ENCODE measurements around the gene EEF1G. TPM values are rescaled to one million over a fixed set of nuclear protein-coding genes. Genes with fewer than 3 reads are reported as not detected.

EEF1G gene
- total RNA-seq, 6 experiments from 2014 or later, result 442 to 450 (median 449) TPM

GRCh38 chr11:62580959-62581715 lies 7.4 kb upstream of the EEF1G start:
- H3K27me3 ChIP-seq, result no peaks in the 10 kb centered on the region
- peak in 3 of 4 donors; percentile 5 to 61 (median 17) for ATAC-seq
- peaks cover 0 to 58% (median 19%) of the 10 kb centered on the region in 4 donors for H3K36me3 ChIP-seq
- 92% methylated on average over 17 of the region's 18 CpGs for WGBS (ENCODE audit: insufficient coverage, low coverage, low lambda C conversion rate, missing lambda C conversion rate)
- TF ChIP-seq, protein P1, sequence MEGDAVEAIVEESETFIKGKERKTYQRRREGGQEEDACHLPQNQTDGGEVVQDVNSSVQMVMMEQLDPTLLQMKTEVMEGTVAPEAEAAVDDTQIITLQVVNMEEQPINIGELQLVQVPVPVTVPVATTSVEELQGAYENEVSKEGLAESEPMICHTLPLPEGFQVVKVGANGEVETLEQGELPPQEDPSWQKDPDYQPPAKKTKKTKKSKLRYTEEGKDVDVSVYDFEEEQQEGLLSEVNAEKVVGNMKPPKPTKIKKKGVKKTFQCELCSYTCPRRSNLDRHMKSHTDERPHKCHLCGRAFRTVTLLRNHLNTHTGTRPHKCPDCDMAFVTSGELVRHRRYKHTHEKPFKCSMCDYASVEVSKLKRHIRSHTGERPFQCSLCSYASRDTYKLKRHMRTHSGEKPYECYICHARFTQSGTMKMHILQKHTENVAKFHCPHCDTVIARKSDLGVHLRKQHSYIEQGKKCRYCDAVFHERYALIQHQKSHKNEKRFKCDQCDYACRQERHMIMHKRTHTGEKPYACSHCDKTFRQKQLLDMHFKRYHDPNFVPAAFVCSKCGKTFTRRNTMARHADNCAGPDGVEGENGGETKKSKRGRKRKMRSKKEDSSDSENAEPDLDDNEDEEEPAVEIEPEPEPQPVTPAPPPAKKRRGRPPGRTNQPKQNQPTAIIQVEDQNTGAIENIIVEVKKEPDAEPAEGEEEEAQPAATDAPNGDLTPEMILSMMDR (IDR thresholded peaks at IDR 0.05), result no peak
- TF ChIP-seq POLR2A (IDR thresholded peaks at IDR 0.05), result no peak
- intact Hi-C loops (cut with DNase I), result no loop called here
- DNase-seq, result peak in 1 of 3 donors; percentile 48
- H3K4me1 ChIP-seq, result peaks cover 0 to 10% (median 2%) of the 10 kb centered on the region in 4 donors
- H3K27ac ChIP-seq, result peak overlapping the region in 1 of 3 donors; percentile 13
- H3K9me3 ChIP-seq, result no peaks in the 10 kb centered on the region
- no peak overlapping the region for H3K4me3 ChIP-seq

GRCh38 chr11:62579252-62579651 lies 5.6 kb upstream of the EEF1G start:
- H3K36me3 ChIP-seq, result peaks cover 0 to 54% (median 13%) of the 10 kb centered on the region in 4 donors
- H3K27me3 ChIP-seq, result no peaks in the 10 kb centered on the region
- H3K4me3 ChIP-seq, result no peak overlapping the region
- intact Hi-C loops (cut with DNase I), result no loop called here
- TF ChIP-seq, protein P1 (IDR thresholded peaks at IDR 0.05), result no peak
- no peak for TF ChIP-seq POLR2A (IDR thresholded peaks at IDR 0.05)
- no peaks in the 10 kb centered on the region for H3K9me3 ChIP-seq
- WGBS (ENCODE audit: insufficient coverage, low coverage, low lambda C conversion rate, missing lambda C conversion rate), result 82% methylated on average over 2 of the region's 2 CpGs
- DNase-seq (no peak), ATAC-seq (no peak)
- H3K27ac ChIP-seq, result peak overlapping the region in 1 of 3 donors; percentile 13
- peaks cover 0 to 19% (median 2%) of the 10 kb centered on the region in 4 donors for H3K4me1 ChIP-seq

- H3K27ac ChIP-seq, result no peak overlapping the region
- peaks cover 0 to 54% (median 12%) of the 10 kb centered on the region in 4 donors for H3K36me3 ChIP-seq
- ATAC-seq (no peak), DNase-seq (no peak)
- 91% methylated on average over 5 of the region's 11 CpGs for WGBS (ENCODE audit: insufficient coverage, low coverage, low lambda C conversion rate, missing lambda C conversion rate)
- intact Hi-C loops (cut with DNase I), result no loop called here
- no peaks in the 10 kb centered on the region for H3K9me3 ChIP-seq
- TF ChIP-seq, protein P1 (IDR thresholded peaks at IDR 0.05), result no peak
- TF ChIP-seq POLR2A (IDR thresholded peaks at IDR 0.05), result no peak
- no peaks in the 10 kb centered on the region for H3K27me3 ChIP-seq
- peaks cover 0 to 19% (median 2%) of the 10 kb centered on the region in 4 donors for H3K4me1 ChIP-seq
- no peak overlapping the region for H3K4me3 ChIP-seq
Observed at GRCh38 chr11:62578541-62578940, 4.8 kb upstream of the EEF1G start.

GRCh38 chr11:62577046-62577714 lies 3.5 kb upstream of the EEF1G start:
- H3K9me3 ChIP-seq, result no peaks in the 10 kb centered on the region
- peaks cover 0 to 55% (median 11%) of the 10 kb centered on the region in 4 donors for H3K36me3 ChIP-seq
- WGBS (ENCODE audit: insufficient coverage, low coverage, low lambda C conversion rate, missing lambda C conversion rate), result 51% methylated on average over 9 of the region's 12 CpGs
- TF ChIP-seq POLR2A (IDR thresholded peaks at IDR 0.05), result no peak
- TF ChIP-seq, protein P1 (IDR thresholded peaks at IDR 0.05), result no peak
- no peaks in the 10 kb centered on the region for H3K27me3 ChIP-seq
- H3K4me3 ChIP-seq, result no peak overlapping the region
- peak overlapping the region; percentile 96 to 100 (median 99) for H3K27ac ChIP-seq
- ATAC-seq, result peak in 2 of 4 donors; percentile 5 to 7
- H3K4me1 ChIP-seq, result peaks cover 0 to 27% (median 2%) of the 10 kb centered on the region in 4 donors
- intact Hi-C loops (cut with DNase I), result no loop called here
- DNase-seq, result peak in 1 of 3 donors; percentile 41
